Chondrocyte (in vitro differentiated cells): ENCODE data around the gene LIG4. TPM values are rescaled to one million over a fixed set of nuclear protein-coding genes. Genes with fewer than 3 reads are reported as not detected.

Experiments used
- DNase-seq: peaks from one replicate; pipeline ENCODE4 v3.0.0; 2021; ENCODE audit warnings: mixed read lengths, low spot score
- H3K27ac Mint-ChIP-seq: one replicate; pipeline ENCODE4 v1.8.0; 2021; ENCODE audit warnings: mild to moderate bottlenecking, moderate library complexity, mixed read lengths; ENCODE audit not compliant: unreplicated experiment
- H3K27me3 Mint-ChIP-seq: 2 replicates; pipeline ENCODE4 v1.8.0; 2021; ENCODE audit warnings: low read depth, mixed read lengths
- H3K36me3 Mint-ChIP-seq: 2 replicates; pipeline ENCODE4 v1.8.0; 2021; ENCODE audit warnings: low read depth, mixed read lengths
- H3K4me1 Mint-ChIP-seq: 2 replicates; pipeline ENCODE4 v1.8.0; 2021; ENCODE audit warnings: low read depth, mild to moderate bottlenecking, mixed read lengths
- H3K4me3 Mint-ChIP-seq: one replicate; pipeline ENCODE4 v1.8.0; 2021; ENCODE audit warnings: mild to moderate bottlenecking, moderate library complexity, mixed read lengths; ENCODE audit not compliant: unreplicated experiment
- H3K9me3 Mint-ChIP-seq: 2 replicates; pipeline ENCODE4 v1.8.0; 2021; ENCODE audit warnings: low read depth, mixed read lengths
- total RNA-seq: library from RNA; stranded (reverse); gene quantifications from 3 replicates; pipeline ENCODE4 v1.2.1, GENCODE V29; 2021
- TF ChIP-seq, protein P1 (sequence below): fragments of 200-600 bp; sonication (generic); IDR thresholded peaks from 2 replicates; pipeline ENCODE4 v1.5.0; 2021; ENCODE audit warnings: antibody characterized with exemption, mild to moderate bottlenecking, moderate library complexity

The LIG4 gene
- total RNA-seq, 1 donor from 2014 or later: 10.7 TPM

DNA sequence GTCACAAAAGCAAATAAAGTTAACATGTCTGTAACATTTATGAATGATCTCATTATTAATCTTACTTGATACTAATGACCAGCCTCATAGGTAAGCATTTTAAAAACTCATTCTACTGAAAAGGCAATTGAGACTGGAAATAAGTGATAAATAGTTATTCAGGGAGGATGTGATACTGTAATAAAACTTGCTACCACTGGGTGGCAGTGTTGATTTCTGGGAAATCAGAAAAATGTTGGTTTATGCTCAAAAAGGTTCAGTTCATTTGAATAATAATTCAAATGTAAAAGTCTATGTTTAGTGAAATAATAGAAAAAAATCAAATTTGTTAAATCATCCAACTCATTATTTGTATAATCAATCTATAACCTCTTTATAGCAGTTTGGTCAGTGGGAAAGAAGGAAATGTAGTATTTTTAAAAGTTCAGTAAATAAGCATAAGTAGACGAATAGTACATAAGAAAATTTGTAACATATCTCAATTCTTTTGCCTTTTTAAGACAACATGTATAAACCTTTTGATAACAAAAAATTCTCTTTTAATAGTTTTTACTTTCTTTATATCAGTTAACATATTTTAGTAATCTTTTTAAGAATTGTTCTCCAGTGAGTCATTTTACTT lies 12.4 kb upstream of the LIG4 start:
- H3K27me3 Mint-ChIP-seq: no peaks in the 10 kb centered on the region
- no peak for DNase-seq
- H3K27ac Mint-ChIP-seq: no peak overlapping the region
- peaks cover 4% of the 10 kb centered on the region for H3K36me3 Mint-ChIP-seq
- no peak overlapping the region for H3K4me3 Mint-ChIP-seq
- H3K4me1 Mint-ChIP-seq: peaks cover 12% of the 10 kb centered on the region
- TF ChIP-seq, protein P1, sequence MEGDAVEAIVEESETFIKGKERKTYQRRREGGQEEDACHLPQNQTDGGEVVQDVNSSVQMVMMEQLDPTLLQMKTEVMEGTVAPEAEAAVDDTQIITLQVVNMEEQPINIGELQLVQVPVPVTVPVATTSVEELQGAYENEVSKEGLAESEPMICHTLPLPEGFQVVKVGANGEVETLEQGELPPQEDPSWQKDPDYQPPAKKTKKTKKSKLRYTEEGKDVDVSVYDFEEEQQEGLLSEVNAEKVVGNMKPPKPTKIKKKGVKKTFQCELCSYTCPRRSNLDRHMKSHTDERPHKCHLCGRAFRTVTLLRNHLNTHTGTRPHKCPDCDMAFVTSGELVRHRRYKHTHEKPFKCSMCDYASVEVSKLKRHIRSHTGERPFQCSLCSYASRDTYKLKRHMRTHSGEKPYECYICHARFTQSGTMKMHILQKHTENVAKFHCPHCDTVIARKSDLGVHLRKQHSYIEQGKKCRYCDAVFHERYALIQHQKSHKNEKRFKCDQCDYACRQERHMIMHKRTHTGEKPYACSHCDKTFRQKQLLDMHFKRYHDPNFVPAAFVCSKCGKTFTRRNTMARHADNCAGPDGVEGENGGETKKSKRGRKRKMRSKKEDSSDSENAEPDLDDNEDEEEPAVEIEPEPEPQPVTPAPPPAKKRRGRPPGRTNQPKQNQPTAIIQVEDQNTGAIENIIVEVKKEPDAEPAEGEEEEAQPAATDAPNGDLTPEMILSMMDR: peak; percentile 96
- no peaks in the 10 kb centered on the region for H3K9me3 Mint-ChIP-seq

DNA sequence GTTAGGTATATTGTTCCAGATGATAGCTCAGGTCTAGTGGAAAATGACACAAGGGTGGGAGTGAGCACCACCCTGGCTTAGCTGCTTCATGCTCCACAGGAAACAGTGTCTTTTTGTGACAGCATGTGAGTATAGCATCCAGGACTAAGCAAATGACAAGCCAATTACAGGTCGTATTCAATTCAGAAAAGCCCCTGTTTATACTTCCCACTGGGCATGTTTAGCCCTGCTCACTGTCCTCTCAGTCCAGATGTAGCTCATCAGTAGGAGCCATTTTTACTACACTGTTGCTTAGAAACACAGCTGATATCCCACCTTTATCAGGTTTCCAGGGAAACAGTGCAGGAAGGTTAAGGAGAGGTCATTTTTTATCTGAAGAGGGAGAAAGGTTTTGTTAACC lies 10.8 kb upstream of the LIG4 start:
- Mint-ChIP-seq H3K36me3 (peaks cover 4% of the 10 kb centered on the region), H3K4me3 (no peak overlapping the region)
- TF ChIP-seq, protein P1: no peak

DNA sequence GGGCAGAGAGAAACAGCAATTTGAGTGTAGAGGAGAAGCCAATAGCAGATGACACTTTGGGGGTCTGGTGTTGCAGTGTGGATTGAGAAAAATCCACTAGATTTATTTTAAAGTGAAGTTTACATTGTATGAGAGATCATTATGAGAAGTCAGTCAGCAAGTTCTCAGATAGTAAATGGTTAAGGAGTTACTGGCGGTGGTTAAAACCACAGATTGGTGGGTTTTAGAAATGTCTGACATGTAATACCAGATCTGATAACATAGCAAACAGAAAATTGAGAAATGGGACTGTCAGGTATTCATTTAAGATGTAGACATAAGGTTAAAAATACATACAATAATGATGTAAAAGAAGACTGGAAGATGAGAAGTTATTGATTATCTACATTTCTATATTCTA lies 10.1 kb upstream of the LIG4 start:
- Mint-ChIP-seq H3K4me3 (no peak overlapping the region), H3K27me3 (no peaks in the 10 kb centered on the region), H3K4me1 (peaks cover 16% of the 10 kb centered on the region), H3K36me3 (peaks cover 4% of the 10 kb centered on the region), H3K9me3 (no peaks in the 10 kb centered on the region), H3K27ac (no peak overlapping the region)
- no peak for DNase-seq
- TF ChIP-seq, protein P1: no peak

More for the DNA sequence above, 10.8 kb upstream of the LIG4 start:
- Mint-ChIP-seq H3K27me3 (no peaks in the 10 kb centered on the region), H3K9me3 (no peaks in the 10 kb centered on the region), H3K27ac (no peak overlapping the region), H3K4me1 (peaks cover 12% of the 10 kb centered on the region)
- DNase-seq: no peak

DNA sequence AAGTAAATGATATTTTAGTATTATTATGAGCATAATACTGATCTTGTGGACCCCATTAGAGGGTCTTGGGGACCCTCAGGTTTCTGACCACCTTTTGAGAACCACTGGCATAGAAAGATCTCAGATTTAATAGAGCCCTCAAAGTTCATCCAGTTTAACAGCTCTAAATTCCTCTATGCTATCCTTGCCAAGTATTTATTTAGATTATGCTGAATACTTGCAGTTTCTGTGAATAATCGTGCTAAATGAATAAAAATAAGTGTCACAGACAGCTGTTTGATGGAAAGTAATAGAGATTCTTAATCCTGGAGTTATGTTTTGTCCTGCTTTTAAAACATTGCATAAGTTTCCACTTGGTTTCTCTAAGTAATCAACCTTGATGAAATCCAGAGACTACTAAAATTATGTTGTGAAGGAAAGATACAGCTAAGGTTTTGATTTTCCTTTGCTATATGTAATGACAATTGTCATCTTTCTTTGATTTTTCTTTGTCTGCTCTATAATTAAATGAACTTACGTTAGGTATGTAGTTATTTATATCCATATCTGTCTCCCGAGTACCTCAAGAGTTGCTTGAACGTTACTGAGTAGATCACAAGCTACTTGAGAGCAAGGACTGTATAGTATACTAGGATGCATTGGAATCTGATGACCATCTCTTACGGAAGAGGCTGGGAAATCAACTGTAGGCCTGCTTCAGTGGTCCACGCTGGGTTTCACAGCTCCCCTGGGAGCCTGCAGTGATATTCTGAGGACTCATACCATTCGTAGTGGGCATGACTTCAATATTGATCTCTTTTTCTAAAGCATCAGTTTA lies 8.6 kb upstream of the LIG4 start:
- peaks cover 31% of the 10 kb centered on the region for H3K4me1 Mint-ChIP-seq
- no peaks in the 10 kb centered on the region for H3K27me3 Mint-ChIP-seq
- no peaks in the 10 kb centered on the region for H3K36me3 Mint-ChIP-seq
- H3K27ac Mint-ChIP-seq: no peak overlapping the region
- no peak overlapping the region for H3K4me3 Mint-ChIP-seq
- H3K9me3 Mint-ChIP-seq: no peaks in the 10 kb centered on the region
- TF ChIP-seq, protein P1: no peak
- DNase-seq: no peak

DNA sequence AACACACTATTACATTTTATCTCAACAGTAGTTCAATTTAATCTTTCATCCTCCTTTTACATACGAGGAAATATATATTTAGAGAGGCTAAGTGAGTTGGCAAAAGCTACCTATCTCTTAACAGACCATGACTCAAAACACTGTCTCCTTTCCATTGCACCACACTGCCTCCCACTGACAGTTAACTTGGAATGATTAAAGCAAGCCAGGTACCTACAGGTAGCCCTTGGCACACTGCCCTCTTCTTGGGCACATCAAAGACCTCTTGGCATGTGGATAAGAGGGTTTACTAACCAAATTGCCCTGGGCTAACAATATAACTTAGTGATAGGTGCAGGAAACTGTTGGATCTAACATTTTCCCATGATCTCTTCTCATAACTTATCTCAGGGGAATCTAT lies 4.7 kb upstream of the LIG4 start:
- TF ChIP-seq, protein P1: no peak
- H3K36me3 Mint-ChIP-seq: no peaks in the 10 kb centered on the region
- peaks cover 46% of the 10 kb centered on the region for H3K4me1 Mint-ChIP-seq
- H3K4me3 Mint-ChIP-seq: no peak overlapping the region
- no peaks in the 10 kb centered on the region for H3K9me3 Mint-ChIP-seq
- DNase-seq: no peak
- H3K27me3 Mint-ChIP-seq: no peaks in the 10 kb centered on the region
- peak overlapping the region; percentile 45 for H3K27ac Mint-ChIP-seq
